Fibroblast of skin of back (primary cell): ENCODE measurements around the gene NUTM2B. TPM values are rescaled to one million over a fixed set of nuclear protein-coding genes. Genes with fewer than 3 reads are reported as not detected.
"Not testable (repeated sequence)": the region's sequence is repeated elsewhere in the genome, so short reads cannot be mapped to it uniquely, and the experiment has no call there.

Experiments used
- DNase-seq: peaks from one replicate; pipeline ENCODE4 v3.0.0-alpha.2; 2013
- polyA plus RNA-seq, 2 experiments: library from polyadenylated mRNA; unstranded; fragments of 120-200 nt; gene quantifications; one replicate each; pipeline ENCODE4 v1.2.1, GENCODE V29; 2013; ENCODE audit not compliant: insufficient read length in 2 of 2

The NUTM2B gene
- polyA plus RNA-seq (2013, experiment 1 of 2; ENCODE audit: insufficient read length): 1.1 TPM
- polyA plus RNA-seq (2013, experiment 2 of 2; ENCODE audit: insufficient read length): 0.37 TPM

GRCh38 chr10:79702927-79703326, at the start of gene NUTM2B:
TSS of gene NUTM2B (plus strand) at chr10:79703227. CDS start at chr10:79703610, 383 bp downstream.
- not testable (repeated sequence) for DNase-seq

- not testable (repeated sequence) for DNase-seq
Measured at GRCh38 chr10:79663287-79663686, 39.7 kb upstream of the NUTM2B start.

GRCh38 chr10:79664686-79665085, 38.3 kb upstream of the NUTM2B start:
- not testable (repeated sequence) for DNase-seq

- peak; percentile 55 for DNase-seq
Measured at GRCh38 chr10:79669248-79669788, 33.7 kb upstream of the NUTM2B start.

- DNase-seq: peak; percentile 50
Measured at GRCh38 chr10:79674878-79675277, 28.1 kb upstream of the NUTM2B start.

- DNase-seq: not testable (repeated sequence)
Measured at GRCh38 chr10:79683026-79683883, 19.8 kb upstream of the NUTM2B start.

GRCh38 chr10:79683884-79684720, 18.9 kb upstream of the NUTM2B start:
- not testable (repeated sequence) for DNase-seq

GRCh38 chr10:79685044-79685685, 17.9 kb upstream of the NUTM2B start:
- DNase-seq: peak; percentile 41

GRCh38 chr10:79686595-79686994, 16.4 kb upstream of the NUTM2B start:
- DNase-seq: not testable (repeated sequence)

GRCh38 chr10:79687406-79688150, 15.4 kb upstream of the NUTM2B start:
- DNase-seq: not testable (repeated sequence)

GRCh38 chr10:79688798-79689197, 14.2 kb upstream of the NUTM2B start:
- DNase-seq: not testable (repeated sequence)

GRCh38 chr10:79696596-79696995, 6.4 kb upstream of the NUTM2B start:
- DNase-seq: not testable (repeated sequence)

GRCh38 chr10:79697141-79697540, 5.9 kb upstream of the NUTM2B start:
- not testable (repeated sequence) for DNase-seq

GRCh38 chr10:79700381-79700944, 2.6 kb upstream of the NUTM2B start:
- DNase-seq: not testable (repeated sequence)

- DNase-seq: not testable (repeated sequence)
Measured at GRCh38 chr10:79707017-79707416, 4.0 kb downstream of the NUTM2B start.

GRCh38 chr10:79714976-79715375, 11.9 kb downstream of the NUTM2B start:
- DNase-seq: not testable (repeated sequence)

GRCh38 chr10:79716917-79717579, 14.0 kb downstream of the NUTM2B start:
- not testable (repeated sequence) for DNase-seq

- not testable (repeated sequence) for DNase-seq
Measured at GRCh38 chr10:79720000-79720399, 17.0 kb downstream of the NUTM2B start.

GRCh38 chr10:79726620-79727019, 23.6 kb downstream of the NUTM2B start:
- peak; percentile 2 for DNase-seq

GRCh38 chr10:79744844-79745243, 41.8 kb downstream of the NUTM2B start:
- DNase-seq: not testable (repeated sequence)
